Fibroblast of villous mesenchyme (primary cell): Measurements from ENCODE around the gene WDR55. TPM values are rescaled to one million over a fixed set of nuclear protein-coding genes. Genes with fewer than 3 reads are reported as not detected.
"Not testable (repeated sequence)": the region's sequence is repeated elsewhere in the genome, so short reads cannot be mapped to it uniquely, and the experiment has no call there.

Experiments
- DNase-seq: peaks from one replicate; pipeline ENCODE4 v3.0.0-alpha.2; 2010; ENCODE audit warnings: low read depth
- H3K4me3 ChIP-seq: 2 replicates; pipeline ENCODE4 v1.5.1; 2011; ENCODE audit warnings: low read depth, mild to moderate bottlenecking, low read length
- small RNA-seq: library from RNA; depleted of rRNA; stranded (forward); fragments of <200 nt; gene quantifications from one replicate; pipeline ENCODE3, GENCODE V24; 2012
- total RNA-seq: library from RNA; depleted of rRNA; stranded (reverse); fragments of >200 nt; gene quantifications from 2 replicates; pipeline ENCODE4 v1.2.3, GENCODE V29; 2012
- TF ChIP-seq, protein P1 (sequence below): IDR thresholded peaks from 2 replicates; pipeline ENCODE4 v1.5.1; 2012; ENCODE audit warnings: low read depth, mild to moderate bottlenecking, low read length; ENCODE audit not compliant: insufficient read depth

WDR55 gene
- total RNA-seq, 1 donor: 41.5 TPM

DNA sequence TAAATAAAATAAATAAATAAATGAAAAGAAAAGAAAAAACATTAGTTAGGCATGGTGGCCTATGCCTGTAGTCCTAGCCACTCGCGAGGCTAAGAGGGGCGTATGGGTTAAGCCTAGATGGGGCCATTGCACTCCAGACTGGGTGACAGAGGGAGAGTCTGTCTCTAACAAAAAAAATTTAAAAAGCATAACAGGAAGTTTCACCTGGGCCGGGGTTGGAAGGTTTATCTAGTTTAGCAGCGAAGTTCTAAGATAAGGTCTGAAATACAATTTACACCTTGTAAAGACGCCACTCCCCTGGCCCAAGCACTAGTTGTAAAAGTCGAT, 53.5 kb downstream of the WDR55 start:
- H3K4me3 ChIP-seq: peak overlapping the region; percentile 59
- TF ChIP-seq, protein P1, sequence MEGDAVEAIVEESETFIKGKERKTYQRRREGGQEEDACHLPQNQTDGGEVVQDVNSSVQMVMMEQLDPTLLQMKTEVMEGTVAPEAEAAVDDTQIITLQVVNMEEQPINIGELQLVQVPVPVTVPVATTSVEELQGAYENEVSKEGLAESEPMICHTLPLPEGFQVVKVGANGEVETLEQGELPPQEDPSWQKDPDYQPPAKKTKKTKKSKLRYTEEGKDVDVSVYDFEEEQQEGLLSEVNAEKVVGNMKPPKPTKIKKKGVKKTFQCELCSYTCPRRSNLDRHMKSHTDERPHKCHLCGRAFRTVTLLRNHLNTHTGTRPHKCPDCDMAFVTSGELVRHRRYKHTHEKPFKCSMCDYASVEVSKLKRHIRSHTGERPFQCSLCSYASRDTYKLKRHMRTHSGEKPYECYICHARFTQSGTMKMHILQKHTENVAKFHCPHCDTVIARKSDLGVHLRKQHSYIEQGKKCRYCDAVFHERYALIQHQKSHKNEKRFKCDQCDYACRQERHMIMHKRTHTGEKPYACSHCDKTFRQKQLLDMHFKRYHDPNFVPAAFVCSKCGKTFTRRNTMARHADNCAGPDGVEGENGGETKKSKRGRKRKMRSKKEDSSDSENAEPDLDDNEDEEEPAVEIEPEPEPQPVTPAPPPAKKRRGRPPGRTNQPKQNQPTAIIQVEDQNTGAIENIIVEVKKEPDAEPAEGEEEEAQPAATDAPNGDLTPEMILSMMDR: no peak
- no peak for DNase-seq

DNA sequence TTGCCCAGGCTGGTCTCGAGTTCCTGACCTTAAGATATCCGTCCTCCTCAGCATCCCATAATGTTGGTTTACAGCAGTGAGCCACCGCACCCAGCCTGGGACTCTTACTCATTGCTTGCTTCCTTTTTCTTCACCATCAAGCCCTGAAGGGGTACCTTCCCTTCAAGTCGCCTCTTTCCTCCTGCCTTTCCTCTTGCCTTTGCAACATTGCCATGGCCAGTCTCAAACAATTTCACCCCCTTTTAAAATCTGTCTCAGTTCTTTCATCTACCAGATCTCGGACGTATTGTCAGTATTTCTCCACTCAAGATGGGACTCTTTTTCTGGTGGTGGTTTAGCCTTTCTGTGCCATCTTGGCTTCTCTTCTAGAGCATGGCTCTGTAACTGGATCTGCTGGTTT, 56.0 kb downstream of the WDR55 start:
- not testable (repeated sequence) for H3K4me3 ChIP-seq, DNase-seq

DNA sequence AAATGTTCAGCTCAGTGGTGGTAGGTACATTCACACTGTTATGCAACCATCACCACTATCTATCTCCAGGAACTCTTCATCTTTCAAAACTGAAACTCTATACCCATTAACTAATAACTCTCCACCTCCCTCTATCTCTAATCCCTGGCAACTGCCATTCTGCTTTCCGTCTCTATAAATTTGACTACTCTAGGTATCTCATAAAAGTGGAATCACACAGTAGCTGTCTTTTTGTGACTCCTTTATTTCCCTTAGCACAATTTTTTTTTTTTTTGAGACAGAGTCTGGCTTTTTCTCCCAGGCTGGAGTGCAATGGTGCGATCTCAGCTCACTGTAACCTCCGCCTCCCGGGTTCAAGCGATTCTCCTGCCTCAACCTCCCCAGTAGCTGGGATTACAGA, 56.7 kb downstream of the WDR55 start:
- not testable (repeated sequence) for DNase-seq, H3K4me3 ChIP-seq

Small RNA genes lying within 50 kb of the gene (small RNA-seq; reads per million reads assigned to genes)
- gene VTRNA1-1 (50.5 reads per million, percentile 96 among the genes with 10 or more reads in this experiment), gene VTRNA1-2 (67.6 reads per million, percentile 96 among the genes with 10 or more reads in this experiment)

Other genes with a start within 250 kb of the WDR55 start
- gene EIF4EBP3, start 117.2 kb upstream of the WDR55 start, total RNA-seq: 0.32 and 0.86 TPM in 2 replicates
- gene SRA1, start 107.4 kb upstream of the WDR55 start, total RNA-seq: 40.6 and 53.1 TPM in 2 replicates
- 11.9 and 14.7 TPM in 2 replicates for gene APBB3, start 100.3 kb upstream of the WDR55 start, total RNA-seq
- gene SLC35A4, start 100.1 kb upstream of the WDR55 start, total RNA-seq: 11.9 and 13.8 TPM in 2 replicates
- 0.97 and 2.2 TPM in 2 replicates for gene CD14, start 31.7 kb upstream of the WDR55 start, total RNA-seq
- 7.7 and 8.6 TPM in 2 replicates for gene TMCO6, start 25.5 kb upstream of the WDR55 start, total RNA-seq
- 36.7 and 39.7 TPM in 2 replicates for gene NDUFA2, start 17.3 kb upstream of the WDR55 start, total RNA-seq
- gene IK, start 17.1 kb upstream of the WDR55 start, total RNA-seq: 65.6 and 71.2 TPM in 2 replicates
- gene DND1, start 8.7 kb downstream of the WDR55 start, total RNA-seq: 0.32 TPM in 1 of 2 replicates, not detected in the other
- gene HARS1, start 26.5 kb downstream of the WDR55 start, total RNA-seq: 52.2 and 56.4 TPM in 2 replicates
- gene HARS2, start 26.6 kb downstream of the WDR55 start, total RNA-seq: 29.6 and 32.0 TPM in 2 replicates
- gene ZMAT2, start 35.5 kb downstream of the WDR55 start, total RNA-seq: 35.1 and 47.1 TPM in 2 replicates
- gene PCDHA1, start 121.2 kb downstream of the WDR55 start, total RNA-seq: under 0.01 TPM in 1 of 2 replicates, not detected in the other
- under 0.01 TPM in 2 replicates for gene PCDHA2, start 129.9 kb downstream of the WDR55 start, total RNA-seq
- gene PCDHA3, start 136.2 kb downstream of the WDR55 start, total RNA-seq: under 0.01 and 0.32 TPM in 2 replicates
- gene PCDHA4, start 142.2 kb downstream of the WDR55 start, total RNA-seq: 0.32 and 0.43 TPM in 2 replicates
- gene PCDHA5, start 156.7 kb downstream of the WDR55 start, total RNA-seq: under 0.01 TPM in 2 replicates
- under 0.01 and 0.43 TPM in 2 replicates for gene PCDHA6, start 163.1 kb downstream of the WDR55 start, total RNA-seq
- gene PCDHA7, start 169.4 kb downstream of the WDR55 start, total RNA-seq: 0.32 and 0.86 TPM in 2 replicates
- under 0.01 TPM in 2 replicates for gene PCDHA8, start 176.3 kb downstream of the WDR55 start, total RNA-seq
- gene PCDHA9, start 183.5 kb downstream of the WDR55 start, total RNA-seq: under 0.01 TPM in 2 replicates
- gene PCDHA10, start 191.0 kb downstream of the WDR55 start, total RNA-seq: under 0.01 TPM in 2 replicates
- under 0.01 TPM in 2 replicates for gene PCDHA11, start 204.1 kb downstream of the WDR55 start, total RNA-seq
- gene PCDHA12, start 210.4 kb downstream of the WDR55 start, total RNA-seq: under 0.01 TPM in 2 replicates
- gene PCDHA13, start 217.2 kb downstream of the WDR55 start, total RNA-seq: under 0.01 TPM in 2 replicates